ENCODE results near the gene ADGRF5.

The ADGRF5 gene

DNA sequence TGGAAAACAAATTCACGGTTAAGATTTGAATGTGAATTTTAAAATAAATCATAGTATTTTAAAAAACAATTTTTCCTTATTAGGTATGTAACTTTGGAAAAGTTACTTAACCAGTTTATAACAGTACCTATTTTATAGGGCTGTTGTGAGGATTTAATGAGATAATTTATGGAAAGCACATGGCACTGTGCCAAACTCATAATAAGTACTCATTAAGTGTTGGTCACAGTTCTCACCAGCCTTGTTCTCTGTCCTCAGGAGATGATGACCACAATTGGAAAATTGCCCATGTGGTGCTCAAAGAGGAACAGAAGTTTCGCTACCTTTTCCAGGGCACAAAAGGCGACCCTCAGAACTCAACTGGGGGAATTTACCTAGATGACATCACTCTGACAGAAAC, 88.9 kb downstream of the ADGRF5 start:
- H3K4me3 ChIP-seq (ENCODE audit: insufficient read length, low read depth) = no peak overlapping the region
- no peak overlapping the region for H3K9ac ChIP-seq (ENCODE audit: insufficient read length, low read depth)
- H3K27me3 ChIP-seq (ENCODE audit: insufficient read depth, insufficient read length) = no peaks in the 10 kb centered on the region
- TF ChIP-seq ZNF274 (IDR thresholded peaks at IDR 0.05; ENCODE audit: low read depth, low read length) (no peak), YY1 (IDR thresholded peaks at IDR 0.05; ENCODE audit: insufficient read depth, insufficient read length) (no peak), SUZ12 (IDR thresholded peaks at IDR 0.05; ENCODE audit: extremely low read depth, insufficient read depth, insufficient read length) (no peak)
- DNase-seq (ENCODE audit: low read depth, low spot score) = no peak
- no peaks in the 10 kb centered on the region for H3K4me1 ChIP-seq (ENCODE audit: insufficient read depth, insufficient read length)
- no peaks in the 10 kb centered on the region for H3K9me3 ChIP-seq (ENCODE audit: insufficient read depth, low read length)
- H3K36me3 ChIP-seq (ENCODE audit: insufficient read depth, insufficient read length, low read length) = no peaks in the 10 kb centered on the region

DNA sequence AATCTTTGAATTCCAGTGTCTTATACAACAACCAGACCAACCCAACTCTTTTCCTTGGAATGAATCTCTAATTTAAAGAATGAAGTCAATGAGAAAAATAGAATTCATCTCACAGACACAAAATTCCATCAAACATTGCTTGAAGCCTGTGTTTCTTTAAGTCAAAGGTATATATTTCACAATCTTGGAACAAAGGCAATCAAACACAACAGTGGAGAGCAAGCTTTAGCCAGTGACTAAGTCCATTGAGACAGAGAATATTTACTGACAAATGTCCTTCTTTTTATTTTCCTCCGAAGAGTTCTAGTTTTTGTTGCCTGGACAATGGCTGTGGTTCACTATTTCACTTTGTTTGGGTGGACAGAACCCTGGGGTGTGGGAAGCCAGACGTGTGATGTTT, 92.8 kb downstream of the ADGRF5 start:
- Histone ChIP-seq H3K9ac (ENCODE audit: insufficient read length, low read depth) (no peak overlapping the region), H3K27me3 (ENCODE audit: insufficient read depth, insufficient read length) (no peaks in the 10 kb centered on the region), H3K9me3 (ENCODE audit: insufficient read depth, low read length) (no peaks in the 10 kb centered on the region), H3K4me3 (ENCODE audit: insufficient read length, low read depth) (no peak overlapping the region), H3K36me3 (ENCODE audit: insufficient read depth, insufficient read length, low read length) (no peaks in the 10 kb centered on the region), H3K4me1 (ENCODE audit: insufficient read depth, insufficient read length) (no peaks in the 10 kb centered on the region)
- TF ChIP-seq SUZ12 (IDR thresholded peaks at IDR 0.05; ENCODE audit: extremely low read depth, insufficient read depth, insufficient read length) = no peak
- TF ChIP-seq YY1 (IDR thresholded peaks at IDR 0.05; ENCODE audit: insufficient read depth, insufficient read length) = no peak
- no peak for TF ChIP-seq ZNF274 (IDR thresholded peaks at IDR 0.05; ENCODE audit: low read depth, low read length)
- DNase-seq (ENCODE audit: low read depth, low spot score) = no peak

DNA sequence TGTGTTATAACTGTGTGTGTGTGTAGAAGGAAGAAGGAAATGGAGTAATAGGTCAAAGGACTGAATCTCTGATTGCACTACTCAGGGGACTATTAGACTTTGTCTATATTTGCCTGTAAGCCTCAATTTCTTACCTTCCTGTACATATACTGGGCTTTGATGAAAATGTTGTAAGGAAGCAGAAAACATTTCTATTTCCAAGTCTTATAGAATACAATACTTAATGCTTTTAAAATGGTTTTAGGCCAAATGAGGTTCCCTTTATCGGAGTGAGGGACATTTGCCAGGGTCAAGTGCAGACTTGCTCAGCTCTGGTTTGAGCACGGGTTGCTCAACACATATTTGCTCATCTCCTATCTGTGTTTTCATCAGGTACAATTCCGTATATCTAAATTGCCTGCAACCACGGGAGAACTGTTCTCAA, 100.3 kb downstream of the ADGRF5 start:
- no peak for TF ChIP-seq ZNF274 (IDR thresholded peaks at IDR 0.05; ENCODE audit: low read depth, low read length)
- no peak for TF ChIP-seq SUZ12 (IDR thresholded peaks at IDR 0.05; ENCODE audit: extremely low read depth, insufficient read depth, insufficient read length)
- TF ChIP-seq YY1 (IDR thresholded peaks at IDR 0.05; ENCODE audit: insufficient read depth, insufficient read length) = no peak
- no peak for DNase-seq (ENCODE audit: low read depth, low spot score)
- no peaks in the 10 kb centered on the region for H3K4me1 ChIP-seq (ENCODE audit: insufficient read depth, insufficient read length)
- H3K27me3 ChIP-seq (ENCODE audit: insufficient read depth, insufficient read length) = no peaks in the 10 kb centered on the region
- no peaks in the 10 kb centered on the region for H3K36me3 ChIP-seq (ENCODE audit: insufficient read depth, insufficient read length, low read length)
- no peak overlapping the region for H3K4me3 ChIP-seq (ENCODE audit: insufficient read length, low read depth)
- no peaks in the 10 kb centered on the region for H3K9me3 ChIP-seq (ENCODE audit: insufficient read depth, low read length)
- H3K9ac ChIP-seq (ENCODE audit: insufficient read length, low read depth) = no peak overlapping the region

DNA sequence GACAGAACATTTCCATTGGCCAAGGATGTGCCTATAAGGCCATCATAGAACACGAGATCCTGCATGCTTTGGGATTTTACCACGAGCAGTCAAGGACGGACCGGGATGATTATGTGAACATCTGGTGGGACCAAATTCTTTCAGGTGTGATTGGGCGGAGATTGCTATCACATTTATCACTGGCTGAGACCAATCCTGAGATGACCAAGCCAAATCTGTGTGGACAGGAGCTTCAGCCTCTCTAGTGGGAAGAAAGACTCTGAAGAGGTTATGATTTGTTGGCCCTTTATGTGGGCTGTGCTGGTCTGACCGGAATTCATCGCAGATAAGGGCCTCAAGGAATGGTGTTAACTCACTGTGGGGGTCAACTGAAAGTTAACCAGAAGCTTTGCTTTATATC, 102.2 kb downstream of the ADGRF5 start:
- Histone ChIP-seq H3K9ac (ENCODE audit: insufficient read length, low read depth) (no peak overlapping the region), H3K36me3 (ENCODE audit: insufficient read depth, insufficient read length, low read length) (no peaks in the 10 kb centered on the region), H3K4me1 (ENCODE audit: insufficient read depth, insufficient read length) (no peaks in the 10 kb centered on the region), H3K9me3 (ENCODE audit: insufficient read depth, low read length) (no peaks in the 10 kb centered on the region), H3K4me3 (ENCODE audit: insufficient read length, low read depth) (no peak overlapping the region), H3K27me3 (ENCODE audit: insufficient read depth, insufficient read length) (no peaks in the 10 kb centered on the region)
- DNase-seq (ENCODE audit: low read depth, low spot score) = no peak
- TF ChIP-seq SUZ12 (IDR thresholded peaks at IDR 0.05; ENCODE audit: extremely low read depth, insufficient read depth, insufficient read length) (no peak), YY1 (IDR thresholded peaks at IDR 0.05; ENCODE audit: insufficient read depth, insufficient read length) (no peak), ZNF274 (IDR thresholded peaks at IDR 0.05; ENCODE audit: low read depth, low read length) (no peak)

DNA sequence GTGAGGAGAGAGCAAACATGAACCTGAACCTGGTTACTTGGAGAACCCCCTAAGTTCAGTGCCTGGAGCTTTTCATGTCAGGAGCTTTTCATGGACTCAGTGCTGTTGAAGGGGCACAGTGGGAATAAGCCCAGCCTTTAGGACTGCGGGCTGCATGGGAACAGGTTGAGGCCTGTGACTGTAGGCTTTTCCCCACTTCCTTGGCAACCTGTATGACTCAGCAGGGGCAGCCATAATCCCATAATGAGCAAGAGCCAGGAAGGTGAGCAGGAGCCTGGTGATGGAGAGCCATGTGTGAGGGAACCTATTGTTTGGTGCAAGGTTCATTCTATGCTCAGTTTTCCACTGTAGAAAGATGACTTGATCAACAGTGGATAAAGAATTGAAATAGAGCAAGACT, 105.1 kb downstream of the ADGRF5 start:
- TF ChIP-seq YY1 (IDR thresholded peaks at IDR 0.05; ENCODE audit: insufficient read depth, insufficient read length) (no peak), SUZ12 (IDR thresholded peaks at IDR 0.05; ENCODE audit: extremely low read depth, insufficient read depth, insufficient read length) (no peak), ZNF274 (IDR thresholded peaks at IDR 0.05; ENCODE audit: low read depth, low read length) (no peak)
- no peak overlapping the region for H3K4me3 ChIP-seq (ENCODE audit: insufficient read length, low read depth)
- H3K4me1 ChIP-seq (ENCODE audit: insufficient read depth, insufficient read length) = no peaks in the 10 kb centered on the region
- no peak for DNase-seq (ENCODE audit: low read depth, low spot score)
- H3K27me3 ChIP-seq (ENCODE audit: insufficient read depth, insufficient read length) = no peaks in the 10 kb centered on the region
- no peak overlapping the region for H3K9ac ChIP-seq (ENCODE audit: insufficient read length, low read depth)
- H3K9me3 ChIP-seq (ENCODE audit: insufficient read depth, low read length) = no peaks in the 10 kb centered on the region
- no peaks in the 10 kb centered on the region for H3K36me3 ChIP-seq (ENCODE audit: insufficient read depth, insufficient read length, low read length)

DNA sequence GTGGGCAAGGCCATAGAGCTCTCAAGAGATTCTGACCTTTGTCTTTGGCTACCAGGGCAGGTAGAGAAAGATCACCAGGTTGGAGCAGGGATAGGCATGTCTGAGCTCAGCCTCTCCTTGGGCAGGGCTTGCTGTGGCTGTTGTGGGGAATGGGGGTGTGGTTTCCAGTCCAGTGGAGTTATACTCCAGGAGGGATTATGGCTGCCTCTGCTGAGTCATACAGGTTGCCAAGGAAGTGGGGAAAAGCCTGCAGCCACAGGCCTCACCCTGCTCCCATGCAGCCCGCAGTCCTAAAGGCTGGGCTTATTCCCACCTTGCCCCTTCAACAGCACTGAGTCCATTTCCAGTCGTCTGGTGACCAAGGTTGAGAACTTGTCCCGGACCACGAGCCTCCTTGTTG, 106.6 kb downstream of the ADGRF5 start:
- H3K27me3 ChIP-seq (ENCODE audit: insufficient read depth, insufficient read length) = no peaks in the 10 kb centered on the region
- H3K9me3 ChIP-seq (ENCODE audit: insufficient read depth, low read length) = no peaks in the 10 kb centered on the region
- no peak overlapping the region for H3K4me3 ChIP-seq (ENCODE audit: insufficient read length, low read depth)
- H3K4me1 ChIP-seq (ENCODE audit: insufficient read depth, insufficient read length) = no peaks in the 10 kb centered on the region
- H3K36me3 ChIP-seq (ENCODE audit: insufficient read depth, insufficient read length, low read length) = no peaks in the 10 kb centered on the region
- TF ChIP-seq SUZ12 (IDR thresholded peaks at IDR 0.05; ENCODE audit: extremely low read depth, insufficient read depth, insufficient read length) (no peak), YY1 (IDR thresholded peaks at IDR 0.05; ENCODE audit: insufficient read depth, insufficient read length) (no peak), ZNF274 (IDR thresholded peaks at IDR 0.05; ENCODE audit: low read depth, low read length) (no peak)
- H3K9ac ChIP-seq (ENCODE audit: insufficient read length, low read depth) = no peak overlapping the region
- DNase-seq (ENCODE audit: low read depth, low spot score) = no peak

DNA sequence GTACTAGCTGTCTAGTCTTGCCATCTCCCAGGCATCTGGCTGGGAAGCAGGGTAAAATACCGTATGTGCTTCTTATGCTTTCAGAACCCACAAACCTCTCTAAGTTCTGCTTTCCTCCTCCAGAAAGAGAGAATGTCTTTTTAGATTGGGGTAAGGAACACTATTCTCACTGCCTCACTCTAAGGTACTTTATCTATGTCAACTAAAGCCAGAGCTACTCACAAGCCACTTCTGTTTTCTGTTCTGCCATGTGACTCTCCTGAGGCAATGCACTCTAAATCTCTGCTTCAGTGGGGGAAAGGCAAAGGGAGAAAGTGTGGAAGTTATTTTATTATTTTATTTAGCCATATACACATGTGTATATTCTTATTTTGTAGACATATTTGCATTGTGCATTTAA, 112.9 kb downstream of the ADGRF5 start:
- DNase-seq (ENCODE audit: low read depth, low spot score) = no peak
- Histone ChIP-seq H3K4me1 (ENCODE audit: insufficient read depth, insufficient read length) (no peaks in the 10 kb centered on the region), H3K9me3 (ENCODE audit: insufficient read depth, low read length) (no peaks in the 10 kb centered on the region), H3K9ac (ENCODE audit: insufficient read length, low read depth) (no peak overlapping the region), H3K4me3 (ENCODE audit: insufficient read length, low read depth) (no peak overlapping the region), H3K27me3 (ENCODE audit: insufficient read depth, insufficient read length) (no peaks in the 10 kb centered on the region), H3K36me3 (ENCODE audit: insufficient read depth, insufficient read length, low read length) (no peaks in the 10 kb centered on the region)
- TF ChIP-seq SUZ12 (IDR thresholded peaks at IDR 0.05; ENCODE audit: extremely low read depth, insufficient read depth, insufficient read length) = no peak
- TF ChIP-seq ZNF274 (IDR thresholded peaks at IDR 0.05; ENCODE audit: low read depth, low read length) = no peak
- TF ChIP-seq YY1 (IDR thresholded peaks at IDR 0.05; ENCODE audit: insufficient read depth, insufficient read length) = no peak
